ENCODE measurements around the gene PRKACA. TPM values are rescaled to one million over a fixed set of nuclear protein-coding genes. Genes with fewer than 3 reads are reported as not detected.

Gene PRKACA
- total RNA-seq, 1 donor = 44.0 TPM

GRCh38 chr19:14089412-14089661 lies 28.2 kb downstream of the PRKACA start:
- peak; percentile 39 for DNase-seq (ENCODE audit: low read depth)
- H3K4me3 ChIP-seq (ENCODE audit: low read depth, low read length) = peak overlapping the region; percentile 68
- TF ChIP-seq, protein P1, sequence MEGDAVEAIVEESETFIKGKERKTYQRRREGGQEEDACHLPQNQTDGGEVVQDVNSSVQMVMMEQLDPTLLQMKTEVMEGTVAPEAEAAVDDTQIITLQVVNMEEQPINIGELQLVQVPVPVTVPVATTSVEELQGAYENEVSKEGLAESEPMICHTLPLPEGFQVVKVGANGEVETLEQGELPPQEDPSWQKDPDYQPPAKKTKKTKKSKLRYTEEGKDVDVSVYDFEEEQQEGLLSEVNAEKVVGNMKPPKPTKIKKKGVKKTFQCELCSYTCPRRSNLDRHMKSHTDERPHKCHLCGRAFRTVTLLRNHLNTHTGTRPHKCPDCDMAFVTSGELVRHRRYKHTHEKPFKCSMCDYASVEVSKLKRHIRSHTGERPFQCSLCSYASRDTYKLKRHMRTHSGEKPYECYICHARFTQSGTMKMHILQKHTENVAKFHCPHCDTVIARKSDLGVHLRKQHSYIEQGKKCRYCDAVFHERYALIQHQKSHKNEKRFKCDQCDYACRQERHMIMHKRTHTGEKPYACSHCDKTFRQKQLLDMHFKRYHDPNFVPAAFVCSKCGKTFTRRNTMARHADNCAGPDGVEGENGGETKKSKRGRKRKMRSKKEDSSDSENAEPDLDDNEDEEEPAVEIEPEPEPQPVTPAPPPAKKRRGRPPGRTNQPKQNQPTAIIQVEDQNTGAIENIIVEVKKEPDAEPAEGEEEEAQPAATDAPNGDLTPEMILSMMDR (IDR thresholded peaks at IDR 0.05; ENCODE audit: insufficient read depth, low read length) = peak; percentile 30

- H3K4me3 ChIP-seq (ENCODE audit: low read depth, low read length) = peak overlapping the region; percentile 68
- TF ChIP-seq, protein P1 (IDR thresholded peaks at IDR 0.05; ENCODE audit: insufficient read depth, low read length) = no peak
- DNase-seq (ENCODE audit: low read depth) = no peak
Measured at GRCh38 chr19:14088634-14089411, 28.7 kb downstream of the PRKACA start.

DNA sequence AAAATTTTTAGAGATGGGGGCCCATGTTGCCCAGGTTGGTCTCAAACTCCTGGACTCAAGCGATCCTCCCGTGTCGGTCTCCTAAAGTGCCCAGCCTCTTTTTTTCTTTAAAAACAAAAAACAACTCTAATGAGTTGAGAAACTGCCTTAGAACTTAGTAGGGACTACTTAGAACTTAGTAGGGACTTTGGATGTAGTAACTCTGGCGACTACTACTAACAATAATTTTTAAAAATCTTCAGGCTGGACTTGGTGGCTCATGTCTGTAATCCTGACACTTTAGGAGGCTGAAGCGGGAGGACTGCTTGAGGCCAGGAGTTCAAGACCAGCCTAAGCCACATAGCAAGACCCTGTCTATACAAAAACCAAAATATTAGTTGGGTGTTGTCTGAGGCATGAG lies 31.5 kb downstream of the PRKACA start:
- no peak for DNase-seq (ENCODE audit: low read depth)
- H3K4me3 ChIP-seq (ENCODE audit: low read depth, low read length) = no peak overlapping the region
- TF ChIP-seq, protein P1 (IDR thresholded peaks at IDR 0.05; ENCODE audit: insufficient read depth, low read length) = no peak

DNA sequence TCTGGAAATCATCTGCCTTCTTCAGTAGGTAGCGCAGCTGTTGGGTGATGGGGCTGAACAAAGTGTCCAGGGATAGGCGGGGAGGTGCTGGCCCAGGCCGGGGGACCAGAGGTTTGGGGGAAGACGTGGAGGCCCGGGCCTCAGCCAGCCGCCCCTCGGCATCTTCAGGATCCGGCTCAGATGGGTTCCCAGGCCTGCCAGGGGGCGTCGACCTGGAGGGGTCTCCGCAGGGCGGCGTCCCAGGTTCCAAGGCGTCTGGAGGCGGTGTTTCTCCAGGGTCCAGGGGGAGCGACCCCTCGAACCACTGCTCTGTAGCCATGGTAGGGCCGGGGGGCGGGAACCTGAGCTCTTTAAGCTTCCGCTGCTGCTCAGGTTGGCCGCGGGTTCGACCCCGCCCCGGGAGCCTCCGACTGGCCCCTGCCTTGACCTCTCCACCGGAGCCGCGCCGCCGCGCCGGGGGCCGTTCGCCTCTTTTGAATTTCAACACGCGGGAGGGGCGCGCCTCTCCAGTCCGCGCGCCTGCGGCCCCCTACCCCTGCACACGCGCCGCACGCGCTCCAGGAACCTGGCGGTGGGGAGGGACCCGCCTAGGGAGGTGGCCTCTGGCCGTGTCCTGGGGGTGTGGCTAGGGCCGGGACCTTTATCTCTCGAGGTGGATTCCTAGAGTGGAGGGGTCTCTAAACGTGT lies 32.1 kb downstream of the PRKACA start, which contains the start of gene C19orf67:
Gene C19orf67 (minus strand): TSS at position 475 of the 687 bp plus-strand sequence. CDS start 156 bp downstream, at position 319.
- TF ChIP-seq, protein P1 (IDR thresholded peaks at IDR 0.05; ENCODE audit: insufficient read depth, low read length) = no peak
- DNase-seq (ENCODE audit: low read depth) = no peak
- no peak within 1 kb of the TSS for H3K4me3 ChIP-seq (ENCODE audit: low read depth, low read length)

GRCh38 chr19:14082675-14082960 lies 34.9 kb downstream of the PRKACA start:
- no peak for DNase-seq (ENCODE audit: low read depth)
- TF ChIP-seq, protein P1 (IDR thresholded peaks at IDR 0.05; ENCODE audit: insufficient read depth, low read length) = no peak
- H3K4me3 ChIP-seq (ENCODE audit: low read depth, low read length) = peak overlapping the region; percentile 78

GRCh38 chr19:14081797-14082674 lies 35.5 kb downstream of the PRKACA start:
- H3K4me3 ChIP-seq (ENCODE audit: low read depth, low read length) = peak overlapping the region; percentile 78
- DNase-seq (ENCODE audit: low read depth) = no peak
- TF ChIP-seq, protein P1 (IDR thresholded peaks at IDR 0.05; ENCODE audit: insufficient read depth, low read length) = no peak

Measured in fibroblast of the aortic adventitia (primary cell).